ENCODE data around the gene SH3BP5L. TPM values are rescaled to one million over a fixed set of nuclear protein-coding genes. Genes with fewer than 3 reads are reported as not detected.
A peak's percentile ranks its signal among the peaks of the same experiment; 100 is the strongest.

Gene SH3BP5L
- total RNA-seq, 1 donor from 2014 or later = 17.1 TPM

DNA sequence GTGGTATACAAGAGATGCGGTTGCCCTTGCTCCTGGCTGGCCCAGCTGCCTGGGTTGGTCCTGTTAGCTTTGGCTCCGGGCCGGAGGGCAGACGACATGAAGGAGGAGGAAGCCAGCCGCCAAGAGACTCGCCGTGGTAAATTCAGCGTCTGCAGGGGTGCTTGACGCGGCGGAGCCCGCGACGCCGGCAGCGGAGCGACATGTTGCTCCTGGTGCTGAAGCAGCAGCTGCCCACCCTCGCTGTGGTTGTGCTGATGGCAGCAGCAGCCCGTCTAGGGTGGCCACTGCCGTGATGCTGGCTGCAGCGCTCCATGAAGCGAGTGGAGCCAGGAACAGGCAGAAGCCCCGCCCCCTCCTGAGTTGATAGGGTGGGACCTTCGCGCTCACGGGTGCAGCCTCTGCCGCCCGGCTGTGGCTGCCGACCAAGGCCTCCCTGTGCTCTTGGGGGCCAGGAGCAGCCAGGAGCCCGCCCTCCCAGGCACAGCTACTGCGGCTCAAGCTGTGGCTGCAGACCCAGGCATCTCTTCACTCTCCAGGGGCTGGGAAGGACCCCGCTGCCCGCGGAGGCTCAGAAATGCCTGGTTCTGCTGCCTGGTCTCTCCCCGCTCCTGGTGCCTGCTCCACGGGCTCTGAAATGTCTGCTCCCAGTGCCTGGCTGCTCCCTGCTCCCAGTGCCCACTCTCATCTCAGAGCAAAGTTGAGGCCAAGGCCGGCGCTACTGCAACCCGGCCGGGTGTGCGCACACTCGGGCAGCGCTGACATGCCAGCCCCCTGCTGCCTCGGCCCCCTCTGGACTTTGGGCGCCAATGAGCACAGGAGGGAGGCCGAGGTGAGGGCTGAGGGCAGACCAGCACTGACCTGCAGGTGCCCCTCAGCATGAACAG, 37.5 kb upstream of the SH3BP5L start:
- FAIRE-seq (no peak), DNase-seq (ENCODE audit: low read depth) (peak; percentile 43)
- H3K36me3 ChIP-seq (ENCODE audit: control insufficient read depth, insufficient read depth, low read length) = no peaks in the 10 kb centered on the region
- H3K4me3 ChIP-seq (ENCODE audit: low read depth, low read length) = peak overlapping the region; percentile 56
- no peaks in the 10 kb centered on the region for H3K27me3 ChIP-seq (ENCODE audit: control insufficient read depth, insufficient read depth, low read length)
- TF ChIP-seq, protein P1, sequence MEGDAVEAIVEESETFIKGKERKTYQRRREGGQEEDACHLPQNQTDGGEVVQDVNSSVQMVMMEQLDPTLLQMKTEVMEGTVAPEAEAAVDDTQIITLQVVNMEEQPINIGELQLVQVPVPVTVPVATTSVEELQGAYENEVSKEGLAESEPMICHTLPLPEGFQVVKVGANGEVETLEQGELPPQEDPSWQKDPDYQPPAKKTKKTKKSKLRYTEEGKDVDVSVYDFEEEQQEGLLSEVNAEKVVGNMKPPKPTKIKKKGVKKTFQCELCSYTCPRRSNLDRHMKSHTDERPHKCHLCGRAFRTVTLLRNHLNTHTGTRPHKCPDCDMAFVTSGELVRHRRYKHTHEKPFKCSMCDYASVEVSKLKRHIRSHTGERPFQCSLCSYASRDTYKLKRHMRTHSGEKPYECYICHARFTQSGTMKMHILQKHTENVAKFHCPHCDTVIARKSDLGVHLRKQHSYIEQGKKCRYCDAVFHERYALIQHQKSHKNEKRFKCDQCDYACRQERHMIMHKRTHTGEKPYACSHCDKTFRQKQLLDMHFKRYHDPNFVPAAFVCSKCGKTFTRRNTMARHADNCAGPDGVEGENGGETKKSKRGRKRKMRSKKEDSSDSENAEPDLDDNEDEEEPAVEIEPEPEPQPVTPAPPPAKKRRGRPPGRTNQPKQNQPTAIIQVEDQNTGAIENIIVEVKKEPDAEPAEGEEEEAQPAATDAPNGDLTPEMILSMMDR (IDR thresholded peaks at IDR 0.05; ENCODE audit: insufficient read depth, low read length, severe bottlenecking) = no peak

DNA sequence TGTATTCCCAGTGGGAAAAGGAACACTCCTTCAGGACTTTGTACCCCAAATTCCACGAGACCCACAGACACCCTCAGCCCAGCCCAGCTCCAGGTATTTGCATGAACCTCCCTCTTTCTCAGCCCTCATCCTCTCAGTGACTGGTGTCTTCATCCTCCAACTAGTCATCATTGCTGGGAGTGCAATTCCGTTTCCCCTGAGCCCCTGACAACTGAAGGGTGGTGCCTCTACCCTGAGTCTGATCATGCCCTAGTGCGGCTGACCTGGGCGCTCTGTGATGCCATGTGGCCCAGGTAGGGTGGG, 36.9 kb upstream of the SH3BP5L start:
- no peaks in the 10 kb centered on the region for H3K27me3 ChIP-seq (ENCODE audit: control insufficient read depth, insufficient read depth, low read length)
- DNase-seq (ENCODE audit: low read depth) (no peak), FAIRE-seq (no peak)
- TF ChIP-seq, protein P1 (IDR thresholded peaks at IDR 0.05; ENCODE audit: insufficient read depth, low read length, severe bottlenecking) = no peak
- peak overlapping the region; percentile 56 for H3K4me3 ChIP-seq (ENCODE audit: low read depth, low read length)
- no peaks in the 10 kb centered on the region for H3K36me3 ChIP-seq (ENCODE audit: control insufficient read depth, insufficient read depth, low read length)

DNA sequence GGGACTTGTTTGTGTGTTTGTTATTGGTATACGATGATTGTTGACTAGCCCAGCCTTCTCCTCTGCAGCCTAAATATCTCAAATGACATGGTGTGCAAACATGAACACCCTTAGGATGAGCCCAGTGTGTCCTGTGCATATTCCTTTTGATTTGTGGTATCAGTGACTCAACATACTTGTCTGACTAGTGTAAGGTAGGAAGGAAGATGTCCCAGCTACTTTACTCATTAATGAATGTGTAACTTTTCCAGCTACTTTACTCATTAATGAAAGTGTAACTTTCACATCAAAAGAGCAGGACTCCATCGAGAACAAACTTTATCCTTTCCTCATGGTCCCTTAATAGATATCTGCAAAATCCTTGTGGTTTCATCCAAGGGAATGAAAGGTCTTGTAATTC, 35.9 kb upstream of the SH3BP5L start:
- FAIRE-seq = no peak

DNA sequence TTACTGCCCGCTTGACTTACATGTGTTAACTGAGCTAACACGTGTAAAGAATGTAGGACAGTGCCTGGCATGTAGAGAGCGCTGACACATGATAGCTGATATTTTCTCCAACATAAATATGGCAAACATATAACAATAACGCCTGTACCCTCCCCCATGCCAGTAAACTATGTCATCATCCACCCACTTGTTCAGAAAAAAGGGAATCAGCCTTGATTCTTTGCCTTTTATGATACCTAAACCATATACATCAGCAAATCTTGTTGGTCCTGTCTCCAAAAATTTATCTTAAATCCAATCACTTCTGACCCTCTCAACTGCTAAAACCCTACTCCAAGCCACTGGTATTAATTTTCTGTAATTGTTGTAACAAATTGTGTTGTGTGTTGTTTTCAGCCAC, 34.3 kb upstream of the SH3BP5L start:
- no peak overlapping the region for H3K4me3 ChIP-seq (ENCODE audit: low read depth, low read length)
- no peaks in the 10 kb centered on the region for H3K27me3 ChIP-seq (ENCODE audit: control insufficient read depth, insufficient read depth, low read length)
- TF ChIP-seq, protein P1 (IDR thresholded peaks at IDR 0.05; ENCODE audit: insufficient read depth, low read length, severe bottlenecking) = no peak
- DNase-seq (ENCODE audit: low read depth) (no peak), FAIRE-seq (no peak)
- peaks cover 12% of the 10 kb centered on the region for H3K36me3 ChIP-seq (ENCODE audit: control insufficient read depth, insufficient read depth, low read length)

More for the DNA sequence above, 35.9 kb upstream of the SH3BP5L start:
- H3K4me3 ChIP-seq (ENCODE audit: low read depth, low read length) = no peak overlapping the region
- DNase-seq (ENCODE audit: low read depth) = peak; percentile 33
- no peaks in the 10 kb centered on the region for H3K27me3 ChIP-seq (ENCODE audit: control insufficient read depth, insufficient read depth, low read length)
- peaks cover 2% of the 10 kb centered on the region for H3K36me3 ChIP-seq (ENCODE audit: control insufficient read depth, insufficient read depth, low read length)
- TF ChIP-seq, protein P1 (IDR thresholded peaks at IDR 0.05; ENCODE audit: insufficient read depth, low read length, severe bottlenecking) = no peak

DNA sequence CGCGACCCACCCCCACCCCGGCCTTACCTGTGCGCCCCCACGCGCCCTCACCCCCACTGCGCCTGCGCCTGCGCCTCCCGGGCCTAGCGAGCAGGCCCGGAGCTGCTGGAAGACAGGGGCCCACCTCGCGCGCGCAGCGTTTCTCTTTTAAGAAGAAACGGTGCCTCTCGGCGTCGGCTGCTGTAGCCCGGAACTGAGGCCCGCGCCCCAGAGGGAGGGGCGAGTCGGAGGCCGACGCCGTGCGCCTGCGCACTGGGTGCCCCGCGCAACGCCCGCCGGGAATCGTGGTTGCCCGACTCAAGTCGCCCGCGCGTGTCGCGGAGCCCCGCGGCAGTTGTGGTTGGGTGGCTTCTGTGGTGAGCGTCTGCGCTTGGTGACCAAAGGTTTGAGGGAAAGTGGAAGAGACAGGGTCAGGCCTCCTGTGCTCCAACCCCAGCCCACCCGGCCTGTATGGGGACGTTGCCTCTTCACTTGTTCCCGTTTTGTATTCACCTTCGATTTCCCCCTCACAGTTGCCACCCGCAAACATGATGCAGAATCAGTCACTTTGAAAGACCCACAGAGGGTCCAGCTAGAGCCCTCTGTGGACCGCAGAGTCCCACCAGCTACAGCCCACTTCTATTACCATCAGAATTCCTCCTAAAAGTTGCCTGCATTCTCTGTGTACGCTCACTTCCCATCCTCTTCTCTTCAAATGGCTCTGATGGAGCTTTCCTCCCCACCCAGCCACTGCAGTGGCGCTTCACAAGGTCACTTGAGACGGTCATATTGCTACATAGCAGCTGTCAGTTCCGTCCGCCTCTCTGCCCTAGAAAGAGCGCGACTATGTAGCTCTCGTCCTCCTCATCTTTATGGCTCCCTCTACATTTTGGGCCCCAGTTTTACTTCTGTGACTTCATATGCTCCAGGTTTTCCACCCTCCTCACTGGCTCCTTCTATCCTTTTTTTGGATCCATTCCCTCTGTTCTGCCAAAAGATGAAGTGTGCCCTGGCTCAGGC, 33.5 kb upstream of the SH3BP5L start, which contains the start of gene ZNF692:
Gene ZNF692 (minus strand): TSS at position 195 of the 999 bp plus-strand sequence. CDS start 776 bp downstream, outside the sequence.
- H3K36me3 ChIP-seq (ENCODE audit: control insufficient read depth, insufficient read depth, low read length) = peaks cover 13% of the 10 kb centered on the region
- peak within 1 kb of the TSS; percentile 60 for H3K4me3 ChIP-seq (ENCODE audit: low read depth, low read length)
- TF ChIP-seq, protein P1 (IDR thresholded peaks at IDR 0.05; ENCODE audit: insufficient read depth, low read length, severe bottlenecking) = no peak
- FAIRE-seq (no peak), DNase-seq (ENCODE audit: low read depth) (peak; percentile 86)
- no peaks in the 10 kb centered on the region for H3K27me3 ChIP-seq (ENCODE audit: control insufficient read depth, insufficient read depth, low read length)
